ENCODE results near the gene SVOP.

GRCh38 chr12:108967869-108968540 is 52.9 kb downstream of the SVOP start:
- TF ChIP-seq, protein P1, sequence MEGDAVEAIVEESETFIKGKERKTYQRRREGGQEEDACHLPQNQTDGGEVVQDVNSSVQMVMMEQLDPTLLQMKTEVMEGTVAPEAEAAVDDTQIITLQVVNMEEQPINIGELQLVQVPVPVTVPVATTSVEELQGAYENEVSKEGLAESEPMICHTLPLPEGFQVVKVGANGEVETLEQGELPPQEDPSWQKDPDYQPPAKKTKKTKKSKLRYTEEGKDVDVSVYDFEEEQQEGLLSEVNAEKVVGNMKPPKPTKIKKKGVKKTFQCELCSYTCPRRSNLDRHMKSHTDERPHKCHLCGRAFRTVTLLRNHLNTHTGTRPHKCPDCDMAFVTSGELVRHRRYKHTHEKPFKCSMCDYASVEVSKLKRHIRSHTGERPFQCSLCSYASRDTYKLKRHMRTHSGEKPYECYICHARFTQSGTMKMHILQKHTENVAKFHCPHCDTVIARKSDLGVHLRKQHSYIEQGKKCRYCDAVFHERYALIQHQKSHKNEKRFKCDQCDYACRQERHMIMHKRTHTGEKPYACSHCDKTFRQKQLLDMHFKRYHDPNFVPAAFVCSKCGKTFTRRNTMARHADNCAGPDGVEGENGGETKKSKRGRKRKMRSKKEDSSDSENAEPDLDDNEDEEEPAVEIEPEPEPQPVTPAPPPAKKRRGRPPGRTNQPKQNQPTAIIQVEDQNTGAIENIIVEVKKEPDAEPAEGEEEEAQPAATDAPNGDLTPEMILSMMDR (conservative IDR thresholded peaks at IDR 0.05; ENCODE audit: low read depth, low read length) = peak; percentile 19; the same call in 1 of the 2 replicates
- no peak for TF ChIP-seq RFX5 (IDR thresholded peaks at IDR 0.05; ENCODE audit: low read depth, low read length)
- TF ChIP-seq CHD1 (IDR thresholded peaks at IDR 0.05; ENCODE audit: low read depth, low read length) = no peak
- TF ChIP-seq RAD21 (IDR thresholded peaks at IDR 0.05; ENCODE audit: low read length) = no peak
- no peak for TF ChIP-seq SMC3 (IDR thresholded peaks at IDR 0.05; ENCODE audit: low read depth, low read length)
- TF ChIP-seq POLR2A (IDR thresholded peaks at IDR 0.05; ENCODE audit: low read depth, low read length) = no peak
- TF ChIP-seq RCOR1 (IDR thresholded peaks at IDR 0.05; ENCODE audit: insufficient replicate concordance, low read length) = no peak
- no peak for TF ChIP-seq MXI1 (IDR thresholded peaks at IDR 0.05; ENCODE audit: borderline replicate concordance, low read depth, low read length)
- TF ChIP-seq CEBPB (IDR thresholded peaks at IDR 0.05; ENCODE audit: low read depth, low read length) = no peak
- TF ChIP-seq FOS (IDR thresholded peaks at IDR 0.05; ENCODE audit: low read depth, low read length) = no peak
- TF ChIP-seq, protein P2, sequence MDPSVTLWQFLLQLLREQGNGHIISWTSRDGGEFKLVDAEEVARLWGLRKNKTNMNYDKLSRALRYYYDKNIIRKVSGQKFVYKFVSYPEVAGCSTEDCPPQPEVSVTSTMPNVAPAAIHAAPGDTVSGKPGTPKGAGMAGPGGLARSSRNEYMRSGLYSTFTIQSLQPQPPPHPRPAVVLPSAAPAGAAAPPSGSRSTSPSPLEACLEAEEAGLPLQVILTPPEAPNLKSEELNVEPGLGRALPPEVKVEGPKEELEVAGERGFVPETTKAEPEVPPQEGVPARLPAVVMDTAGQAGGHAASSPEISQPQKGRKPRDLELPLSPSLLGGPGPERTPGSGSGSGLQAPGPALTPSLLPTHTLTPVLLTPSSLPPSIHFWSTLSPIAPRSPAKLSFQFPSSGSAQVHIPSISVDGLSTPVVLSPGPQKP (IDR thresholded peaks at IDR 0.05; ENCODE audit: borderline replicate concordance, low read depth, low read length) = no peak
